SKM-1 (cell line): ENCODE data around the gene PAPOLB.

Experiments used
- DNase-seq: peaks from one replicate; lab custom pipeline; 2025; ENCODE audit not compliant: unreplicated experiment; lab: John Stamatoyannopoulos, UW

The PAPOLB gene

DNA sequence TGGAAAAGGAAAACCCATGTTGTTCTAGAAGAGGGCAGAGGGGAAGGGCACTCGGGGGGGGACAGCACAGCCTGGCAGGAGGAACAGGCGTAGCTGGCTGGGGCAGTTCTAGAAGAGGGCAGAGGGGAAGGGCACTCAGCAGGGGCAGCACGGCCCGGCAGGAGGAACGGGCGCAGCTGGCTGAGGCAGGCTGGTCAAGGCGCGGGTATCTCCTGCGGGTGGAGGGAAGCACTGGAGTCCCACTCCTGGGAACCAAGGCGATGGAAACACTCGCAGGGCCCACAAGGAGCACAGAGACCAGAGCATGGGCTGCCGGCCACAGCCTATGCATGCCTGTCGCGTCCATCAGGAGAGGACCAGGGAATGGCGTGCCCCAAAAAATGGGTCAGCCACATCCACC lies 36.7 kb downstream of the PAPOLB start:
- no peak for DNase-seq

- no peak for DNase-seq
Measured at GRCh38 chr7:4824120-4824775, 37.6 kb downstream of the PAPOLB start.

- no peak for DNase-seq
Measured at GRCh38 chr7:4823441-4824119, 38.2 kb downstream of the PAPOLB start.

DNA sequence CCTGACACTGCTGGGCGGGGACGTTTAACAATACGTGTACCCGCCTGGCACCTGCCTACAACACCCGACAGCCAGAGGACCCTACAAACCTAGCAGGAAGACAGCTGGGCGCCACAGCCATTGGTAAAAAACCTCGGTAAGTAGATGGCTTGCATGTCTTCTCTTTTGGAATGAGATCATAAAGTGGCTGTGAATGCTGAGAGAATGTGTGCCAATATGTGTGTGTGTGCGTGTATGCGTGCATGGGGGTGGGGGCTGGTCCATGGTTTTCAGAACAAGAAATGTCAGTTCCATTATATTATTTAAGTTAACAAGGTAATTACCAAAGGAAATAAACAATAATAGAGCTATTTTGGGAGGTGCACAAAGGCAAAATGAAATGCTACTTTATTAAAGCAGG lies 39.2 kb downstream of the PAPOLB start:
- no peak for DNase-seq

DNA sequence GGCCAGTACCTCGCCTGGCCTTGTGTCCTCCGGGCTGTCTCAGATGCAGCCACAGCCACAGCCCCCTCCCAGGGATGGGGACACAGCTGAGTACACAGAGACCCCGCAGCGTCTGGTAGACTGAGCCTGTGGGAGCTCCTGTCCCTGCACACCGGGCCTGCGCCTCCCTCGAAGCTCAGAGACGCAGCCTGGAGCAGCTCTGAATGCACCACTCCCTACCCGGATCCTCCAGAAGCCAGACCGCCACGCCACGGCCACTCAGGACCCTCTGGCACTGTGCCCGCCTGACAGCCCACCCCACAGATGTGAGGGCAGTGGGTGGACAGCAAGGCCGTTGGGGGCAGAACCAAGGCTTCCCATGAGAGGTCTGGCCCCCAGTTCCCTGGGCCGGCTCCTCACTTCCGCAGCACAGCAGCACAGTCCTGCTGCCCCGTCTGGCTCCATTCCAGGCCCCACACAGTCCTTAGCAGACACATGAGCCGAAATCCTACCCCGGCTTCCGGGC lies 40.8 kb downstream of the PAPOLB start:
- DNase-seq = no peak

- no peak for DNase-seq
Measured at GRCh38 chr7:4820405-4820966, 41.3 kb downstream of the PAPOLB start.

DNA sequence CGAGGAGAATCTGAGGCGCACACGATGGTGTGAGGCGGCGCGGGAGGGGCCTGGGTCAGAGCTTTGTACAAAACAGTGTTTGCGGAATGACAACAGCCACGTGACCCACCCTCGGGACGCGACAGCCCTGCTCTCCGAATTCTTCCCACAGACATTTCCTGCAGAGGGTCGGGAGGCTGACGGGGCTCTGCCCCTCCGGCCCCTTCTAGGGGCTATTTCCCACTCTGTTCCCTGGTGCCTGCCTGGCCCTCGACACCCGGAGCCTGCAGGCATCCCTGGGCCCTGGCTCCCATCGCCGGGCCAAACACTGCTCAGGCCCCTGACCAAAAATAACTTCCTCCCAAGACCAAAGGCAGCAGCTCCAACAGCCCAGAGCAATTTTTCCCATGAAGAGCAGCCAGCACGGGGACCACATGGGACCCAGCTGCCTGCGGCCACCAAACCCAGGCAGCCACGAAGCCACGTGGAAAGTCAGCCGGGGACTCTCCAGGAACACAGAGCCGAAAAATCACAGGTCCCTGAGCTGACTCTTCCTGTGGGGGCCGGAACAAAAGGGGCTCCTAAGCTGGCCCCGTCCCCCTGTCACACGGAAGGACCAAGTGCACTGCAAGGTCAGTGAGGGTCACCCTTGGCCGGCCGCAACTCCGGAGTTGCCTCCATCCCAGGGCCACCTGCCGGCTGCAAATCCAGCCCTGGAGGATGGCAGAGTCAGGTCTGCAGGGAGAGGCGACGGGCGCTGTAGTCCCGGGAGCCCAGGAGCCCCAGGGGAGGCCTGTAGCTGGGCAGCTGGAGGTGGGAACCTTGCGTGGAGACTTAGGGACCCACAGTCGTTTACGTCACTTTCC lies 42.0 kb downstream of the PAPOLB start:
- DNase-seq = no peak

DNA sequence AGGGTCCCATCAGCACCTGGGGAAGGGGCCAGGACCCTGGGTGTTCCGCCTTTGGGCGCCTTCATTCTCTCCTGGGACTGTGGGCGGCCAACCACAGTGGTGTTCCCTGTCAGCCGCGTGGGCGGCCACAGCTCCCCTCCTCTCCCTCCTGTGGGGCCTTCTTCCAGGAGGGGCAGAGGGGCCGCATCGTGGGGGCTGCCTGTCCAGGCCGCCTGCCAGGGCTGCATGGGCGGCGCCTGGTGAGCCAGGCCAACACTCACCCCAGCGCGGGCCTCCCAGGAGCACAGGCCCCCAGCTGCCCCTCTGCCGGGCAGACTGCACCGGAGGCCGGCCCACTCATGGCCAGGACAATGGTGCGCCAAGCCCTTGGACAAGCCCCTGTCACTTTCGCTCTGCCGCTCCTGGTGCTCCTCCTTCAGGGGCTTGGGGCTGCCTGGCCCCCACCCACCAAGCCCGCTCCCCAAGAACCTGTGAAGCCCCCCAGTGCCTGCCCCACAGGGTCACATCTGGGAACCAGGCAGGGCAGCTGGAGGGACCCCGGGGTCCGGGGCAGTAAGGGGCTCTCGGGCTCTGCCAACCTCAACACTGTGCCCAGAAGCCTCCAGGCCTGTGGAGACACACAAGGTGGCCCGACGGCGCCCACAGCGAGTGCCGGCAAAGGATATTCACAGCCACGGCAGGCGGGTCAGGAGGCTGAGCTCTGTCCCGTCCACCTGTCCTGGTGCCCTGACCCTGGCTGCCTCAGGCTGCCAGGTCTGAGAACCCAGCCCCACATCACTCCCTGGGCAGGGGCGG lies 43.6 kb downstream of the PAPOLB start:
- no peak for DNase-seq

DNA sequence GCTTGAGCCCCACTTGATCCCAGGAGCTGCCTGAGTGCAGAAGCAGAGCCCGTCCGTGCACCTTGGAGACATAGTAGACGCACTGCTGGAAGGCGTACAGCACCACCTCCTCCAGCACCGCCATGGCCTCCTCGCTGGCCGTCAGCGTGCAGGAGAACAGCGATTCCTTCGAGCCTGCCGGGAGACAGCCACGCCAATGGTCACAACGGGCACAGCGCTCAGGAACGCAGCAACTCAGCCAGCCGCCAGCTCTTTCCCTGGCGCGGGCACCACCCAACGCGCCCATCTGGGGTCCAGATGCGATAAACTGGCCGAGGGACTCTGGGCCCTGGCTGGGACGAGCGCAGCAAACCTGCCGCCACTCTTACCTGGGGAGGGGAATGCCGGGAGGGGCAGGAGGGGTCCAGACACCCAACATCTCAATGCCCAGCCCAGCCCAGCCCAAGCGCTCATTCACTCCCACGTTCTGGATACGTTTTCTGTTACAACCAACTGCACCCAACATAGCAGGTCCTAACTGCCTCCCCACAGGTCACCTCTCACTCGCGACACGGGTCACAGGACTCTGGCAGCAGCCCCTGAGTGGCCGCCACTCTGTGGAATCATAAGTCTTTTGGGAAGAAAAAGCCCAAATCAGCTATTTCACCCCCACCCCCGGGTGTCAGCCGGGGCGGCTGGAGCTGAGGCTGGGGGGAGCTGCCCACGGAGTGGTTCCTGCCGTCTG lies 44.5 kb downstream of the PAPOLB start:
- no peak for DNase-seq

GRCh38 chr7:4816419-4817080 lies 45.3 kb downstream of the PAPOLB start:
- no peak for DNase-seq

DNA sequence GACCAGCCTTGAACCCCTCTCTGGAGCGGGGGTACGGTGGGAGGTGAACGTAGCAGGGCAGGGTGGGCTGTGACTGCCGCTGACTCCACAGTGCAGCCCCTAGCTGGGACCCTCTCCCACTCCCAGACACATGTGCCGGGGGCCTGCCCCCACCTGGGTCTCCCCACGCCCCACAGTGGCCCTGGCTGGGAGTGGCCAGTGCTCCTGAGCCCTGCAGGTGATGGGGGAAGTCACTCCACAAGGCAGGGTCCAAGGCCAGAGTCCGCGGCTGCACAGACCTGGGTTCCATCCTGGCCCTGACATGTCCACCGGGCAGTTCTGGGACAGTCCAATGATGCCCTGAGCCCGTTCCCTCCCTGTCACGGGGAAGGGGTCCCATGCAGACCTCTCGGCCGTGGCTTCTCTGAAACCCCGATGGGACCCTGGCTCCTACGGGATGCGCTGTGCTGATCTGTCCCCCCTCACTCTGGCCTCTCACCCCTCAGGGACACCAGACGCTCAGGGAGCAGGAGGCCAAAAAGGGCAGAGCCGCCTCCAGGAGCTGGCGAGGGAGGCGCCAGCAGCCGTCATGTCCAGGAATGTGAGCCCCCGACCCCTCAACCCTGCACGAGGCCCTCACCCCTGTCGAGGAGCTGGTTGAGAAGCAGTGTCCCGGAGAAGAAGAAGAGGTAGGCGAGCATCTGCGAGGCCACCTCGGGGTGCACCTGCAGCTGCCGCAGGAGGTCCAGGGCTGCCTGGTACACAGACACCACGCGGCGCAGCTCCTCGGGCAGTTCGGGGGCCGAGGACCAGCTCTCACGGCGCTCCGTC lies 46.0 kb downstream of the PAPOLB start:
- DNase-seq = no peak

GRCh38 chr7:4815121-4815520 lies 46.7 kb downstream of the PAPOLB start:
- no peak for DNase-seq

- DNase-seq = no peak
Measured at GRCh38 chr7:4814433-4814832, 47.4 kb downstream of the PAPOLB start.

GRCh38 chr7:4809666-4810065 lies 52.2 kb downstream of the PAPOLB start:
- DNase-seq = no peak

DNA sequence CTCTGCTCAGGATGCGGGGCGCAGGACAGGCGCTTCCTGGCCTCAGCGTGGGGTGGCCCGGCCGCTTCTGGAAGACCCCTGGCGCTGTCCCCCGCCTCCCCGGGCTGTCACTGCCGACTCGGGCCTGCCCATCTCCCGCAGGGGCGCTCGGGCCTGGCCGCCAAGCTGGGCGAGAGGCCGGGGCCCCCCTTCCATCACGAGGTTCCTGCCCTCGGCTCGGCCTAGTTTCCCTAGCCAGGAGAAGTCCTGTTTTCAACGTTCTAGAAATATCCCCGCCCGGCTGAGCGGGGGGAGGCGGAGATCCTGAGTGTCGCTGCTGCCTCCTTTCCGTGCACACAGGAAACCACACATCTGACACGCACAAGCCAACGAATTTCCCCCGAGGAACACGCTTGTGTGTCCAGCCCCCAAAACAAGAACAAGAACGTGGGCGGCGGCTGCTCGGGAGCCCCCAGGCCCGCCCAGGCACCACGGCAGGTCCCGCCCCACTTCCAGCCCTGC lies 52.7 kb downstream of the PAPOLB start:
- DNase-seq = no peak

DNA sequence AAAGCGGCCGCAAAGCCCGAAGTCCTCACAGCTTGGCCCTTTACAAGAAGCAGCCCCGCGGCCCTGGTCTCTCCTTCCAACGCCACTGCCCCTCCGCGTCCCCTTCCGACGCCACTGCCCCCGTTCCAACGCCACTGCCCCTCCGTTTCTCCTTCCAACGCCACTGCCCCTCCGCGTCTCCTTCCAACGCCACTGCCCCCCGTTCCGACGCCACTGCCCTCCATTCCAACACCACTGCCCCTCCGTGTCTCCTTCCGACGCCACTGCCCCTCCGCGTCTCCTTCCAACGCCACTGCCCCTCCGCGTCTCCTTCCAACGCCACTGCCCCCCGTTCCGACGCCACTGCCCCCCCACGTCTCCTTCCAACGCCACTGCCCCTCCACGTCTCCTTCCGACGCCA lies 53.3 kb downstream of the PAPOLB start:
- DNase-seq = no peak

DNA sequence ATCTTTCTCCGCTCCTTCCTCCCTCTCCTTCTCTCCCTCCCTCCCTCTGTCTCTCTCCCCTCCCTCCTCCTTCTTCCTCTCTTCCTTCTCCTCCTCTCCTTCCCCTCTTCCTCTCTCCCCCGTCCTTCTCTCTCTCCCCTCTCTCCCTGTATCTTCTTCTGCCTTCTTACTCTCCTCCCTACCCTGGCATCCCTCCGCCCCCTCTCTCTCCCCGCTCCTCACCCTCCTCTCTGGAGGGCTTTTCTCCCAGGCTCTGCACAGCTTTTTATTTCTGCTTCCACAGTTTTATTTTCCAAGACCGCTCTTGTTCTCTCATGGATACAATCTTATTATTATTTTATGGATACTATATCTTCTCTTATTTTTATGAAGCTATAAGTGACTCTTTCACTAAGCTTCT lies 53.8 kb downstream of the PAPOLB start:
- DNase-seq = no peak
